Caco-2 (cell line): ENCODE data around the gene SURF4. TPM values are rescaled to one million over a fixed set of nuclear protein-coding genes. Genes with fewer than 3 reads are reported as not detected.
A peak's percentile ranks its signal among the peaks of the same experiment; 100 is the strongest.

ENCODE experiments used
- BruUV-seq: library from RNA; stranded (reverse); fragments of 400-500 nt; replicated peaks from 2 replicates; lab custom pipeline; 2021; lab: Mats Ljungman, UMichigan
- CTCF ChIA-PET: fragments of 300-600 bp; sonication (Branson Sonifier 250); formaldehyde crosslinking; loops from one replicate; lab custom pipeline; 2022; ENCODE audit warnings: antibody characterized with exemption; lab: Charles Lee
- POLR2A ChIA-PET: fragments of 300-600 bp; sonication (Branson Sonifier 250); formaldehyde crosslinking; loops from one replicate; lab custom pipeline; 2022; ENCODE audit warnings: antibody characterized with exemption; lab: Charles Lee
- DNase-seq, 2 experiments: peaks; one replicate each; pipeline versions ENCODE4 v3.0.0 to v3.0.0-alpha.2; 2020 to 2022
- H3K27me3 ChIP-seq: replicated peaks from 2 replicates; pipeline ENCODE4 v1.6.0; 2011; ENCODE audit warnings: low read length; ENCODE audit not compliant: control insufficient read depth, insufficient read depth
- H3K36me3 ChIP-seq: 2 replicates; pipeline ENCODE4 v1.5.1; 2011; ENCODE audit warnings: low read length; ENCODE audit not compliant: control insufficient read depth, insufficient read depth
- H3K4me1 ChIP-seq: fragments of 250-450 bp; sonication (Bioruptor Pico); 2 replicates; pipeline ENCODE4 v1.5.1; 2020; ENCODE audit warnings: mild to moderate bottlenecking
- H3K4me3 ChIP-seq: 2 replicates; pipeline ENCODE4 v1.5.1; 2011; ENCODE audit warnings: low read depth, mild to moderate bottlenecking, control low read depth, low read length
- H3K9me3 ChIP-seq: fragments of 250-450 bp; sonication (Bioruptor Pico); 2 replicates; pipeline ENCODE4 v1.5.1; 2020; ENCODE audit warnings: mild to moderate bottlenecking, moderate library complexity
- H3K27ac Mint-ChIP-seq: one replicate; pipeline ENCODE4 v1.8.0; 2022; ENCODE audit warnings: mixed read lengths; ENCODE audit not compliant: unreplicated experiment
- H3K27me3 Mint-ChIP-seq: one replicate; pipeline ENCODE4 v1.8.0; 2022; ENCODE audit warnings: mixed read lengths; ENCODE audit not compliant: insufficient read depth, unreplicated experiment
- H3K36me3 Mint-ChIP-seq: one replicate; pipeline ENCODE4 v1.8.0; 2022; ENCODE audit warnings: mild to moderate bottlenecking, mixed read lengths; ENCODE audit not compliant: insufficient read depth, unreplicated experiment
- H3K4me1 Mint-ChIP-seq: one replicate; pipeline ENCODE4 v1.8.0; 2022; ENCODE audit warnings: low read depth, mixed read lengths; ENCODE audit not compliant: unreplicated experiment
- H3K4me3 Mint-ChIP-seq: one replicate; pipeline ENCODE4 v1.8.0; 2022; ENCODE audit warnings: mild to moderate bottlenecking, moderate library complexity, mixed read lengths; ENCODE audit not compliant: unreplicated experiment
- H3K9me3 Mint-ChIP-seq: one replicate; pipeline ENCODE4 v1.8.0; 2022; ENCODE audit warnings: mixed read lengths; ENCODE audit not compliant: unreplicated experiment
- intact Hi-C: fragments of 100-400 bp; cut with micrococcal nuclease; formaldehyde crosslinking; loops from one replicate; pipeline ENCODE4 v1.10.0; 2022; ENCODE audit not compliant: unreplicated experiment
- total RNA-seq: library from RNA; stranded (reverse); gene quantifications from 2 replicates; pipeline ENCODE4 v1.2.3, GENCODE V29; 2022
- TF ChIP-seq, protein P1 (sequence below), 2 experiments: fragments of 200-600 bp in 1 of 2; IDR thresholded peaks; 1 replicate in 1 of 2; 2 replicates in 1 of 2; pipeline versions ENCODE4 v1.5.1 to v1.8.0; 2011 to 2022; ENCODE audit warnings: antibody characterized with exemption in 1 of 2, control low read depth in 1 of 2, inconsistent platforms in 1 of 2, low read depth in 1 of 2, low read length in 1 of 2, mild to moderate bottlenecking in 1 of 2, moderate library complexity in 1 of 2; ENCODE audit not compliant: insufficient read depth in 1 of 2, severe bottlenecking in 1 of 2, unreplicated experiment in 1 of 2

The SURF4 gene
- total RNA-seq, 1 experiment from 2014 or later, result 239 TPM

GRCh38 chr9:133360400-133361393 lies 15.2 kb downstream of the SURF4 start:
- Mint-ChIP-seq H3K27me3 (no peaks in the 10 kb centered on the region), H3K9me3 (no peaks in the 10 kb centered on the region), H3K4me3 (no peak overlapping the region), H3K4me1 (peaks cover 20% of the 10 kb centered on the region), H3K27ac (peak overlapping the region; percentile 38), H3K36me3 (peaks cover 97% of the 10 kb centered on the region)
- Histone ChIP-seq H3K4me1 (peaks cover 8% of the 10 kb centered on the region), H3K9me3 (no peaks in the 10 kb centered on the region), H3K27me3 (no peaks in the 10 kb centered on the region), H3K4me3 (no peak overlapping the region), H3K36me3 (peaks cover 4% of the 10 kb centered on the region)
- no peak for DNase-seq
- TF ChIP-seq, protein P1, sequence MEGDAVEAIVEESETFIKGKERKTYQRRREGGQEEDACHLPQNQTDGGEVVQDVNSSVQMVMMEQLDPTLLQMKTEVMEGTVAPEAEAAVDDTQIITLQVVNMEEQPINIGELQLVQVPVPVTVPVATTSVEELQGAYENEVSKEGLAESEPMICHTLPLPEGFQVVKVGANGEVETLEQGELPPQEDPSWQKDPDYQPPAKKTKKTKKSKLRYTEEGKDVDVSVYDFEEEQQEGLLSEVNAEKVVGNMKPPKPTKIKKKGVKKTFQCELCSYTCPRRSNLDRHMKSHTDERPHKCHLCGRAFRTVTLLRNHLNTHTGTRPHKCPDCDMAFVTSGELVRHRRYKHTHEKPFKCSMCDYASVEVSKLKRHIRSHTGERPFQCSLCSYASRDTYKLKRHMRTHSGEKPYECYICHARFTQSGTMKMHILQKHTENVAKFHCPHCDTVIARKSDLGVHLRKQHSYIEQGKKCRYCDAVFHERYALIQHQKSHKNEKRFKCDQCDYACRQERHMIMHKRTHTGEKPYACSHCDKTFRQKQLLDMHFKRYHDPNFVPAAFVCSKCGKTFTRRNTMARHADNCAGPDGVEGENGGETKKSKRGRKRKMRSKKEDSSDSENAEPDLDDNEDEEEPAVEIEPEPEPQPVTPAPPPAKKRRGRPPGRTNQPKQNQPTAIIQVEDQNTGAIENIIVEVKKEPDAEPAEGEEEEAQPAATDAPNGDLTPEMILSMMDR (IDR thresholded peaks at IDR 0.05; ENCODE audit: insufficient read depth in 1 of 2, low read depth in 1 of 2, low read length in 1 of 2, severe bottlenecking in 1 of 2, unreplicated experiment in 1 of 2), result no peak
- POLR2A ChIA-PET, result interaction anchor here (0.5 to 1.1 kb wide), 2 partner anchors 23 to 99 kb away, joined by 3 read pairs; partner anchors contain the start of gene CACFD1
- no TSS peak for BruUV-seq
- intact Hi-C loops, result no loop called here
- CTCF ChIA-PET, result interaction anchor here (0.5 to 0.6 kb wide), 2 partner anchors 29 to 118 kb away, joined by 4 read pairs; partner anchors contain the start of gene SLC2A6

- H3K9me3 ChIP-seq, result no peaks in the 10 kb centered on the region
- DNase-seq, result peak; percentile 58 to 70
- H3K27me3 Mint-ChIP-seq, result no peaks in the 10 kb centered on the region
- H3K9me3 Mint-ChIP-seq, result no peaks in the 10 kb centered on the region
- TF ChIP-seq, protein P1 (IDR thresholded peaks at IDR 0.05; ENCODE audit: insufficient read depth in 1 of 2, low read depth in 1 of 2, low read length in 1 of 2, severe bottlenecking in 1 of 2, unreplicated experiment in 1 of 2), result peak; percentile 32 to 57
- peaks cover 20% of the 10 kb centered on the region for H3K4me1 Mint-ChIP-seq
- no peak overlapping the region for H3K4me3 ChIP-seq
- BruUV-seq, result no TSS peak
- H3K27ac Mint-ChIP-seq, result peak overlapping the region; percentile 42
- H3K4me1 ChIP-seq, result peaks cover 14% of the 10 kb centered on the region
- H3K36me3 Mint-ChIP-seq, result peaks cover 94% of the 10 kb centered on the region
- no peak overlapping the region for H3K4me3 Mint-ChIP-seq
- H3K27me3 ChIP-seq, result no peaks in the 10 kb centered on the region
- peaks cover 2% of the 10 kb centered on the region for H3K36me3 ChIP-seq
- ChIA-PET CTCF (interaction anchor here (0.6 kb wide), 1 partner anchor 119 kb away, joined by 4 read pairs; the partner anchor contains the start of gene SLC2A6), POLR2A (interaction anchor here (1.1 kb wide), 1 partner anchor 100 kb away, joined by 3 read pairs; the partner anchor contains the start of gene CACFD1)
- intact Hi-C loops, result loop anchor here (1.0 kb wide), 2 partner anchors 45 to 127 kb away; no protein-coding TSS in a partner anchor
These were observed 16.3 kb downstream of the SURF4 start for GRCh38 chr9:133359399-133360175.
